ENCODE measurements around the gene PYDC1. TPM values are rescaled to one million over a fixed set of nuclear protein-coding genes. Genes with fewer than 3 reads are reported as not detected.

The PYDC1 gene
- total RNA-seq: not detected in 2 replicates

GRCh38 chr16:31216422-31217135 is at the start of gene PYDC1:
TSS of gene PYDC1 (minus strand) at chr16:31217135. CDS start at chr16:31217028, 107 bp downstream.

GRCh38 chr16:31213877-31214707 is 2.8 kb downstream of the PYDC1 start, which contains the start of gene TRIM72:
TSS of gene TRIM72 (plus strand) at chr16:31214119. CDS start at chr16:31214739, 620 bp downstream.

DNA sequence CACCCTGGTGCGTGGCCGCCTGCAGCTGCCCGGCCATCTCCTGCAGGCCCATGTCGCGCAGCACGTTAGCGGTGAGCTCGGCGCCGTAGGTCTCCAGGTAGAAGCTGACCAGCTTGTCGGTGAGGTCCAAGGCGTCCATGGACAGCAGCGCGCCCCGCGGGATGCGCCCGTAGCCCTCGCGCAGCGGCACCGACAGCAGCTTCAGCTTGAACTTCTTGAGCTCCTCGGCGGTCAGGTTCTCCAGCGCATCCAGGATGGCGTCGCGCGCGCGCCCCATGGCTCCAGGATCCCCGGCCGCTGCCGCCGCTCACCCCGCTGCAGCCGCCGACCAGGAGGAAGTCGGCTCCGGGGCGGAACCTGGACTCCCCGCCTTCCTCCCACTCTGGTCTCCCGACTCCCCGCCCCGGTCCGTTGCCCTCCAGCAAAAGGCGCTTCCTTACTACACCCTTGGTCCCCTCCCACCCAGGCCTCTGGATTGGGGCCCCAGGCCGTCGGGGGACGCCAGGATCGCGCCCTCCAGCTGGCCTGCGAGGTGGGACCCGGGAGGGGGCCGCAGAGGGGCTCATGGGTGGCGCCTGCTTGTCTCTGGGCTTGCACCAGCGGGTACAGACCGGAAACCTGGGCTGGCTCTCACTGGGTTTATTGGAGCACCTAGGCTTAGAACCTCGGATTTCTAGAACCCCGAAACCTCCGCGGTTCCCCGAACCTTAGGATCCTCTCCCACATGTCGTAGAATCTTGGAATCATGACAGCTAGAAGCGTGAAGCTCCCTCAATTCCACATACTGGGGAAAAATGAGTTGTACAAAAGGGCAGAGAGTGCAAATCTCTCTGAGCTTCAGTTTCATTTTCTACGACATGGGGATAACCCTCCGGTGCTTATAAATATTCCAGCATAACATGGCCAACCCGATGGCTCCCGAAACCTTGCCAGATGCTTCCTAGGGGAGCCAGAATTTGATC is 14.2 kb downstream of the PYDC1 start, which contains the start of gene PYCARD:
TSS of gene PYCARD (minus strand) at position 347 of the 962 bp plus-strand sequence. CDS start at position 277, 70 bp downstream.

GRCh38 chr16:31179747-31180459 is 37.0 kb downstream of the PYDC1 start, which contains the start of gene FUS:
TSS of gene FUS (plus strand) at chr16:31180139. CDS start at chr16:31180215, 76 bp downstream.

Other genes starting within 250 kb of the PYDC1 start
- 20.4 and 20.7 TPM in 2 replicates for gene HSD3B7, start 231.9 kb downstream of the PYDC1 start, total RNA-seq
- 0.50 and 1.2 TPM in 2 replicates for gene STX1B, start 206.5 kb downstream of the PYDC1 start, total RNA-seq
- 17.5 and 19.3 TPM in 2 replicates for gene STX4, start 183.6 kb downstream of the PYDC1 start, total RNA-seq
- gene ZNF668, start 142.9 kb downstream of the PYDC1 start, total RNA-seq: 11.9 and 13.1 TPM in 2 replicates
- gene ZNF646, start 142.7 kb downstream of the PYDC1 start, total RNA-seq: 12.4 and 12.9 TPM in 2 replicates
- 2.1 and 2.5 TPM in 2 replicates for gene PRSS53, start 128.2 kb downstream of the PYDC1 start, total RNA-seq
- 171 and 200 TPM in 2 replicates for gene VKORC1, start 122.3 kb downstream of the PYDC1 start, total RNA-seq
- 63.5 and 66.2 TPM in 2 replicates for gene BCKDK, start 108.7 kb downstream of the PYDC1 start, total RNA-seq
- gene KAT8, start 99.5 kb downstream of the PYDC1 start, total RNA-seq: 40.9 and 41.2 TPM in 2 replicates
- gene PRSS8, start 81.4 kb downstream of the PYDC1 start, total RNA-seq: 0.30 and 1.0 TPM in 2 replicates
- gene PRSS36, start 67.1 kb downstream of the PYDC1 start, total RNA-seq: under 0.01 and 0.30 TPM in 2 replicates
- gene FUS, start 37.0 kb downstream of the PYDC1 start, total RNA-seq: 51.4 and 86.5 TPM in 2 replicates
- gene PYCARD, start 14.4 kb downstream of the PYDC1 start, total RNA-seq: 58.8 and 61.8 TPM in 2 replicates
- gene TRIM72, start 3.0 kb downstream of the PYDC1 start, total RNA-seq: under 0.01 TPM in 1 of 2 replicates, not detected in the other
- not detected in 2 replicates for gene ITGAM, start 42.8 kb upstream of the PYDC1 start, total RNA-seq
- under 0.01 TPM in 1 of 2 replicates, not detected in the other for gene ITGAX, start 138.0 kb upstream of the PYDC1 start, total RNA-seq
- gene ITGAD, start 176.2 kb upstream of the PYDC1 start, total RNA-seq: not detected in 2 replicates
- not detected in 2 replicates for gene COX6A2, start 211.2 kb upstream of the PYDC1 start, total RNA-seq
- gene ZNF843, start 225.7 kb upstream of the PYDC1 start, total RNA-seq: 0.50 and 0.74 TPM in 2 replicates
- gene ARMC5, start 242.4 kb upstream of the PYDC1 start, total RNA-seq: 6.2 and 6.4 TPM in 2 replicates

Data from bronchus fibroblast of lung (primary cell).